Measurements from ENCODE around the gene TRANK1.

Gene TRANK1

GRCh38 chr3:36803091-36803791 is 141.6 kb downstream of the TRANK1 start:
- DNase-seq (ENCODE audit: low read depth in 2 of 2): no peak

GRCh38 chr3:36800533-36801116 is 144.2 kb downstream of the TRANK1 start:
- DNase-seq (ENCODE audit: low read depth in 2 of 2): no peak

- no peak for DNase-seq (ENCODE audit: low read depth in 2 of 2)
Measured at GRCh38 chr3:36796881-36797280, 148.0 kb downstream of the TRANK1 start.

- no peak for DNase-seq (ENCODE audit: low read depth in 2 of 2)
Measured at GRCh38 chr3:36796161-36796560, 148.7 kb downstream of the TRANK1 start.

- DNase-seq (ENCODE audit: low read depth in 2 of 2): no peak
Measured at GRCh38 chr3:36795622-36796021, 149.2 kb downstream of the TRANK1 start.

- no peak for DNase-seq (ENCODE audit: low read depth in 2 of 2)
Measured at GRCh38 chr3:36792342-36792741, 152.5 kb downstream of the TRANK1 start.

GRCh38 chr3:36790765-36791164 is 154.1 kb downstream of the TRANK1 start:
- DNase-seq (ENCODE audit: low read depth in 2 of 2): no peak

- DNase-seq (ENCODE audit: low read depth in 2 of 2): no peak
Measured at GRCh38 chr3:36786921-36787890, 157.6 kb downstream of the TRANK1 start.

- no peak for DNase-seq (ENCODE audit: low read depth in 2 of 2)
Measured at GRCh38 chr3:36784138-36784635, 160.7 kb downstream of the TRANK1 start.

- no peak for DNase-seq (ENCODE audit: low read depth in 2 of 2)
Measured at GRCh38 chr3:36777424-36778218, 167.2 kb downstream of the TRANK1 start.
